Effector CD4-positive, alpha-beta T cell (primary cell): ENCODE results near the gene CALML4.
A peak's percentile ranks its signal among the peaks of the same experiment; 100 is the strongest.
"Not testable (repeated sequence)": the region's sequence is repeated elsewhere in the genome, so short reads cannot be mapped to it uniquely, and the experiment has no call there.

Source experiments
- DNase-seq: peaks from one replicate; pipeline ENCODE4 v3.0.0-alpha.2; 2020

CALML4 gene

DNA sequence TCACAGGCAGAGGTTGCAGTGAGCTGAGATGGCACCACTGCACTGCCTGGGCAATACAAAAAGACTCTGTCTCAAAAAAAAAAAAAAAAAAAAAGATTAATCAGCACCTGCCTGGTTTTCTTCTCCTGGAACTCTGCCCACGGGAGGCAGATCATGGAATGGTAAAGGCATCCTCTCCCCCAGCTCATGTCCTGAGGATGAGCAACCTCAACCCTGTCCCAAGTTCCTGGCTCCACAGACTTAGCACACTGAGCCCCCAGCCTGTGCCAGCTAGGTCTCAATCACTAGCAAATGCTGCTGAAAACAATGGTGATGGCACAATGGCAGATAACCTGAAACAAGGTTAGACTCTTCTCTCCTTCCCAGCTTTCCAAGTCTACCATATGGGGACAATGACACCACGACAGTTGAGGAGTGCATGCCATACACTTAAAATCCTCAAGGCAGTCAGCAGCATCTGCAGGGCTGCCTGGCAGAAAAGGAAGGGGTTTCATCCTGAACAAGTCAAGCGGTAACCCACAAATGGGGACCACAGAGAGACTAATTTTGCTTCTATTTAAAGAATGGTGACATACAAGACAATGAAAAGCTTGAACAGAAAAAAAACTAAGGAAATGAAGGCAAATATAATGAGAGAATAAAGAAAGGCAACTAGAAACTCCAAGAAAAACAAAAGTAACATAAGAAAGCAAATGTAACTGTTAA, 19.6 kb upstream of the CALML4 start:
- no peak for DNase-seq

DNA sequence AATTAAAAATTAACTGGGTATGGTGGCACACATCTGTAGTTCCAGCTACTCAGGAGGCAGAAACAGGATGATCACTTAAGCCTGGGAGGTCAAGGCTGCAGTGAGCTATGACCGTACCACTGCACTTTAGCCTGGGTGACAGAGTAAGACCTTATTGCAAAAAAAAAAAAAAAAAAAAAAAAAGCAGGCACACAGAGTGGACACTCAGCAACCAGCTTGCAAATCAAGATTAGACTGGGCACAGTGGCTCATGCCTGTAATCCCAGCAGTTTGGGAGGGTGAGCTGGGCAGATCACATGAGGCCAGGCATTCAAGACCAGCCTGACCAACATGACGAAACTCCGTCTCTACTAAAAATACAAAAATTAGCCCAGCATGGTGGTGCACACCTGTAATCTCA, 19.0 kb upstream of the CALML4 start:
- DNase-seq = no peak

- no peak for DNase-seq
These were observed 18.0 kb upstream of the CALML4 start for GRCh38 chr15:68223171-68223570.

- not testable (repeated sequence) for DNase-seq
These were observed 17.3 kb upstream of the CALML4 start for GRCh38 chr15:68222432-68222743.

DNA sequence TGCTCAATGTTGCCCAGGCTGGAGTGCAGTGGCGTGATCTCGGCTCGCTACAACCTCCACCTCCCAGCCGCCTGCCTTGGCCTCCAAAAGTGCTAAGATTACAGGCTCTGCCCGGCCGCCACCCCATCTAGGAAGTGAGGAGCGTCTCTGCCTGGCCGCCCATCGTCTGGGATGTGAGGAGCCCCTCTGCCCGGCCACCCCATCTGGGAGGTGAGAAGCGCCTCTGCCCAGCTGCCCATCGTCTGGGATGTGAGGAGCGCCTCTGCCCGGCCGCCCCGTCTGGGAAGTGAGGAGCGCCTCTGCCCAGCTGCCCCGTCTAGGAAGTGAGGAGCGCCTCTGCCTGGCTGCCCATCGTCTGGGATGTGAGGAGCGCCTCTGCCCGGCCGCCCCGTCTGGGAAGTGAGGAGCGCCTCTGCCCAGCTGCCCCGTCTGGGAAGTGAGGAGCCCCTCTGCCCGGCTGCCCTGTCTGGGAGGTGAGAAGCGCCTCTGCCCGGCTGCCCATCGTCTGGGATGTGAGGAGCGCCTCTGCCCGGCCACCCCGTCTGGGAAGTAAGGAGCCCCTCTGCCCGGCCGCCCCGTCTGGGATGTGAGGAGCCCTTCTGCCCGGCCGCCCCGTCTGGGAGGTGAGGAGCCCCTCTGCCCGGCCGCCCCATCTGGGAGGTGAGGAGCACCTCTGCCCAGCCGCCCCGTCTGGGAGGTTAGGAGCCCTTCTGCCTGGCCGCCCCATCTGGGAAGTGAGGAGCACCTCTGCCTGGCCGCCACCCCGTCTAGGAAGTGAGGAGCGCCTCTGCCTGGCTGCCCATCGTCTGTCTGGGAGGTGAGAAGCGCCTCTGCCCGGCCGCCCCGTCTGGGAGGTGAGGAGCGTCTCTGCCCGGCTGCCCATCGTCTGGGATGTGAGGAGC, 16.6 kb upstream of the CALML4 start:
- not testable (repeated sequence) for DNase-seq

- DNase-seq = no peak
These were observed 15.8 kb upstream of the CALML4 start for GRCh38 chr15:68220967-68221366.

DNA sequence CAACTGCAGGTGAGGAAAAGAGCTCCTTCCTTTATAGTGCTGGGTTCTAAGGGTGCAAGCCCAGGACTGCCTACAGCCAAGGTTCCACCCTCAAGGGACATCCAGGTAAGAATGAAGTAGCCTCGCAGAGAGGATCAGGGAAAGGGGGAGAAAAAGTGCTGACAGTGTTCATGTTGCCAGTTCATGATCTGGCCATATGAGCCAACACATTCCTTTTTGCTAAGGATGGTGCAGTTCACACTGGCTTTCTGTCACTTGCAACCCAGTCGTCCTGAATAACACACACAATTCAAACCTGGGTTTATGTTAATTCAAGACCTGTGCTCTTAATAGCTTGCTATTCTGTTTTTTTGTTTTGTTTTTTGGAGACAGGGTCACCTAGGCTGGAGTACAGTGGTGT, 15.4 kb upstream of the CALML4 start:
- no peak for DNase-seq

DNA sequence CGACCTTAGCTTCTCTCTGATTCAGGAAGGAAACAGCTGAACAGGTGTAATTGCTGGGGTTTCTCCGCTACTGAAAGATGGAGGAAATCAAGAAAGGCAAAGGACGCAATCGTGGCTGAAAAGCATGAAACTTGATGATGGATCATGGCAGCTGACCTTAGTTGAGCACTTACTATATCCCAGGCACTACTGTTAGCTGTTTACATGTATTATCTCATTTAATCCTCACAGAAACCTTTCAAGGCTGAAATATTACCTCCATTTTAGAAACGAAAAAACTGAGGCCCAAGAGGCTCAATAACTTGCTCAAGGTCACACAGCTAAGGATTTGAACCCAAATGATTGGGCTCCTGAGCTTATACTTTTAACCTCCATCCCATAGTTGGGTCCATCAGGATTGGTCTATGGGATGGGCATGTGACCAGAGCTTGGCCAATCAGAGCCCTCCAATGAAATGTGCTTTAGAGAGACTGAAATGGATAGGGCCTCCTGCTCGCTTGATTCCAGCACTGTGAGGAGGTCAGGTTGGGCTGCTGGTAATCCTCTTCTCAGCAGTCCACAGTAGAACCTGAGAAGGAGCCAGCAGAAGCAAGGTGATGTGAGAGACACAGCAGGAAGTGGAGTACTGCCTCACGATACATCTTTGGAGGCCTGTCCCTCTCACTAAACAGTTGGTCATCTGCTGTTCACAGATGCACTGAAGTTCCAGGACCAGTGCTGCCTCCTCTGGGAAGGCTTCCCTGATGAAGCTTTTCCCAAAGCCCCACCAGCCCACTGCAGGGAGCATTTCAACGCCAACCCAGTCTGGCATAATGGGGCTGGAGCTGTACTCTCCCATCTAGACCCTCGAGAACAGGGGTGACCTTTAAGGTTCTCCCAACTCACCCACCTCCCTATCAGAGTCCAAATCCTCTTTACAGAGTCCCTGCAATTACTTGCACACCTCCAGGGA, 14.0 kb upstream of the CALML4 start:
- no peak for DNase-seq

GRCh38 chr15:68218331-68218730, 13.2 kb upstream of the CALML4 start:
- no peak for DNase-seq

DNA sequence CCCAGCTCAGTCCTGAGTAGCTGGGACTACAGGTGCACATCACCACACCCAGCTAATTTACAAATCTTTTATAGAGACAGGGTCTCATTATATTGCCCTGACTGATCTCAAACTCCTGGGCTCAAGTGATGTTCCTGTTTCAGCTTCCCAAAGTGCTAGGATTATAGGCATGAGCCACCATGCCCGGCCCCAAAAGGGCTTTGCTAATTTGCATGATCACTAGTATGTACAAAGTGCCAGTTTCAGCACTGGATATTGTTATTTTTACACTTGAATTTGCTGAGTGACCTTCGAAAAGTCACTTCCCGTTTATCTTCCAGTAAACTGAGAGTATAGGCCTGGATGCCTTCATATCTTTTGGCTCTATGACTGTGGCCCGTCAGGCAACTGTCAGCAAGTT, 12.2 kb upstream of the CALML4 start:
- no peak for DNase-seq

DNA sequence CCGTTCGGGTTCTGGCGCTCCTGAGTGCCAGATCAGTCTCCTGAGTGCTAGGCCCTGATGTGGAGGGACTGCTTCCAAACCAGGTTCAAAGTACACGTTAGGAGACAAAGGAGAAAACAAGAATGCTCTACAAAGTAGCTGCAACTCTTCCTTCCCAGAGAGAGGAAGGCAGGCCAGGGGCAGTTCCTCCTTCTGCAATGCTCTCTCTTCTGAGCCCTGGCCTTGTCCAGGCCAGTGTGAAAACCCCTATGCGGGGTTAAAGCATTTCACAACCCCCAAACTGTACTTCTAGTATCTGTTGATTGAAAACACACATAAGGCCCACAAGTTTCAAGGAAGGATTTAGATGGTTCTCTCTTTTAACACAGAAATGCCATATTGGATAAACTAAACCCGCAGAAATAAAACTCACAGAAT, 9.7 kb upstream of the CALML4 start:
- DNase-seq = no peak

DNA sequence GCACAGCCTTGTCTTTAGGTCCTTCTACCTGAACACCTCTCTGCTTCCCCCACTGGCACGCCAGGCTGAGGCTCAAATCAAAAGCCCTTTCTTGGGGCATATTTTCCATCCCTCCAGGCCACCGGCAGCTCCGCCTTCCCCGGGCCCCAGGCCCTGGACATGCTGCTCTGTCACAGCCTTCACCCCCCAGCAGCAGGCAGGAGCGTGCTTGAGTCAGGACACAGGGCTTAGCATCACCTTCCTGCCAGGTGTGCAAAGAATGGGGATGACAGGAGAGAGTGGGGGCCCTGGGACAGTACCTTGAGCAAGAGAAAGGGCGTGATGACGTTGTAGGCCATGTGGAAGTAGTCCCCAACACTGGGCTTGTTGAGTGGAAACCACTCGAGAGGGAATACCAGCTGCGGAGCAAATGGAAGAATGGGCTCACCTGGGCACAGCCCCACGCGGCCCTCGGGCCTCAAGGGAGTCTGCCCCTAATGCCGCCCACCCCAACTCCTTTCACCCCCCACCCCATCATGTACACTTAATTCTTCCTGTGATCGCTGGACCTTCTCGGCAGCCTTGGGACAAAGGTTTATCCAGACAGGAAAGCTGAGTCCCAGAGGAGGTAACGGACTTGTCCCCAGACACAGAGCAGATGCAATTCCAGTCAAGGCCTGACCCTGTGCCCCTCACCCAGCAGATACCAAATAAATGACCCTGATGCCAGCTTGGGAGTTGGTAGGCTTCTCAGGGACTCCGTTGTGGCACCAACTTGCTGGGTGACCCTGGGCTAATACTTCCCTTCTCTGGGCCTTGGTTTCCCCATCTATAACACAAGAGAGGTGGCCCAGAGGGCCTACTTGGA, 9.1 kb upstream of the CALML4 start:
- no peak for DNase-seq

DNA sequence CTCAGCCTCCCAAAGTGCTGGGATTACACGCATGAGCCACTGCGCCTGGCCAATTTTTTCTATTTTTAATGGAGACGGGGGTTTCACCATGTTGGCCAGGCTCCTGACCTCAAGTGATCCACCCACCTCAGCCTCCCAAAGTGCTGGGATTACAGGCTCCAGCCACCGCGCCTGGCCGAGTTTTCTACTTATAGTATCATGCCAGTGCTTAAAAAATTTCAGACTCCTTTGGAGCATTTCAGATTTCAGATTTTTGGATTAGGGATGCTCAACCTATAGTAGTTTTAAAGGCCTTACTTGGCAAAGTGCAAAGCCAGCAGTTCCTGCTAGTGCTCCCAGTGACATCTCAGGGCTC, 8.3 kb upstream of the CALML4 start:
- DNase-seq = not testable (repeated sequence)

DNA sequence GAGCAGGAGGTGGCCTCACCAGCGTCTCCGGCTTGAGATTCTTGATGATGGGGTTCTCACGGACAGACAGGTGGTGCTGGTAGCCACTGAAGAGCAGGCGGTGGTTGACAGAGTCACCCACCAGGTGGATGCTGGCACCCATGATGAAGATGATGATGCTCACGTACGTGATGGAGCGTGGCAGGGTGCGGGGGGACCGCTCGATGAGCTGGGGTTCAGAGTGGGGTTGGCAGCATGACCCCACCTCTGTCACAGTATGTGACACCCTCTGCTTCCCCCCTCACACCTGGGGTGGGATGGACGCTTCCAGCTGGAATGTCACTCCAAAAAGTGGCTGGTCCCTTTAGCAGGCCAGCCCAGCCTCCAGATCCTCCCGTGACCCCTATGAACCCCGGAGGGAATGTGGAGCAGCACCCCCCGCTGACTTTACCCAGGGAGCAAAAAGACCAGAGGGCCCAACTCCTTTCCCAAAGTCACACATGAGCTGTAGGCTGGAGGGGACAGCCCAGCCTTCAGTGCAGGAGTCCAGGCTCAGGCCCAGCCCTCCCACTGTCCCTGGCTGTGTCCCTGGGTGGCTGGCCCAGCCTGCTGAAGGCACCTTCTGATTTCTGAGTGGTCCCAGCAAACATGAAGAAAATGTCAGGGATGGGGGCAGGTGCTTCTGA, 6.7 kb upstream of the CALML4 start:
- DNase-seq = no peak

DNA sequence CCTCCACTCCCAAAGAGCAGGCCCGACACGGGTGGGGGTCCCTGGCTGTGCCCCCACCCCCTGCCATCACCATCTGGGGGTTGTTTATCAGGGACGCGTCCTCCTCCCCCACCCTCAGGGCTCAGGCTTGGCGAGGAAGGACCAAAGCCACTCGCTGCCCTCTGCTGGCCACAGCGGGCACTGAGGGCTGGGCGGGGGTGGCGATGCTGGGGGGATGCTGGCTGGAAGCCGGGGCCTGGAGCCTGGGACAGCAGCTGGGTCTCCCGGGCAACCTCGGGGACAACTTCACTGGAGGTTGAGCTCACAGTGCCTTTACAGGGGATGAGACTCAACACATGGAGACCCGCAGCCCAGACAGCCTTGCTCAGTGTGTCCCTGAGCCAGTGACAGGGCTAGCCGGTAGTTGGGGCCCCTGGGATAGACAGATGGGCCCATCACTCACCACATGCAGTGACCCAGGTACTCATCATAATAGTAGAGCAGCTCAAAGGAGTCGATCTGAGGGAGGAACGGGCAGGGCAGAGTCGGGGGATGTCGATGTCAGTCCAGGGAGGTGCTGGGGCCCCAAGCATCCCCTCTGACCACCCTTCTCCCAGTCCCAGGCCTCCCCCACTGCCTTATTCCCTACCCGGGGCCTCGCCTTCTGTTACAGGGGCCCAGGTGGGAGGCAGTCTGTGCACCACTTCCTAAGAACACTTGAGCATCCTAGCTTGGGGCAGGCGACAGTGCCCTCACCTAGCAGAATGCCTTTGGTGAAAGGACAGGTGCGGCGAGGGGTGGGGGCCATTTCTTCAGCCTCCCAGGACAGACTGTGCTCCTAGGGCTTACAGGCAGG, 5.9 kb upstream of the CALML4 start:
- peak; percentile 33 for DNase-seq

DNA sequence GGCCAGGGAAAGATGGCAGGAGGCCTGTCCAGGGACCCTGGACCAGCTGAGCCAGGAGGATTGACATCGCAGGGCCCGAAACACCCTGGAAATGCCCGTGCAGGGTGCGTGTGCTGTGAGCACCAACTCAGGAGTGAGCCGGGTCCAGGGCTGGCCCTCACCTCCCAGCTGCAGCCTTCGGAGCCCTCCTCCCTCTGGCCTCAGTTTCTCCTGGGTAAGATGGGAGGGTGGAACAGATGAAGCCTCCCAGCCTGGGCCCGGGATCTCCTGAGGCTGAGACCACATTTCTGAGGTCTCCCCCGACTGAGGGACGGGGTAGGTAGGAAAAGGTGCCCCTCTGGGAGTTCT, 5.3 kb upstream of the CALML4 start:
- no peak for DNase-seq

GRCh38 chr15:68209735-68210408, 4.7 kb upstream of the CALML4 start:
- no peak for DNase-seq

GRCh38 chr15:68209272-68209671, 4.1 kb upstream of the CALML4 start:
- no peak for DNase-seq

DNA sequence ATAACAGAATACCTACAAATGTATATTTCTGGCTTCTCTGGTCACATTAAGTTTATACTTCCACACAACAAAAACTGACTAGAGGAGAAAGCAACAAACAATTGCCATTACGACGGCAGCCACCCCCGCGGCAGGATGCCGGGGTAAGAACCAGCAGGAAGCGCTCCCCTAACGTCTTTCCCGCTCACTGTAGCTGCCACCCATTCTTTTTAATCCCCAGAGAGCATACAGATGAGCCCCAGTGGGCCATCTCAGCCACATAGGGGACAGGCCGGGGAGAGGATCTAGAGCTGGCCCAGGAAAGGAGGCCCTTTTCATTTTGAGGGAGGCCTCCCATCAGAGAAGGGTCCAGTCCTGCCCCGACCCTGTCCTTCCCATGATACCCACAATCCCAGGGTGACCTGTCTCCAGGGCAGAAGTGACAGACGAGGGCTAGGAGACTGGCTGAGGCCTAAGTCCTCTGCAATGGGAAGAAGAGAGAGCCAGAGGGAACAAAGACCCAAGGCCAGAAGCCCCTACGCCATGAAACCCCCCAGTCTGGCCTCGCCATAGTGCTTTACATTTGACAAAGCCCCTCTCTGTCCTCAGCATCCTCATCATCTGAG, 3.6 kb upstream of the CALML4 start:
- no peak for DNase-seq

GRCh38 chr15:68208136-68208535, 3.0 kb upstream of the CALML4 start:
- no peak for DNase-seq
